Loucy (cell line): ENCODE data around the gene PRDM10.

Source experiments
- H2AFZ ChIP-seq: fragments of 200-600 bp; sonication (generic); 2 replicates; pipeline ENCODE4 v1.6.0; 2016; ENCODE audit warnings: antibody characterized with exemption, mild to moderate bottlenecking, low read length, moderate library complexity
- H3F3A ChIP-seq: fragments of 200-600 bp; 2 replicates; pipeline ENCODE4 v1.6.0; 2016; ENCODE audit warnings: antibody characterized with exemption, low read depth, mild to moderate bottlenecking
- H3K27me3 ChIP-seq: fragments of 200-600 bp; sonication (generic); 2 replicates; pipeline ENCODE4 v1.6.1; 2014; ENCODE audit warnings: low read length, mild to moderate bottlenecking; ENCODE audit not compliant: insufficient read depth, poor library complexity, severe bottlenecking
- H3K36me3 ChIP-seq: fragments of 200-600 bp; sonication (generic); 2 replicates; pipeline ENCODE4 v1.6.1; 2016; ENCODE audit warnings: low read length; ENCODE audit not compliant: insufficient read depth
- H3K4me1 ChIP-seq: fragments of 200-600 bp; sonication (generic); 2 replicates; pipeline ENCODE4 v1.5.1; 2014; ENCODE audit warnings: low read length, mild to moderate bottlenecking; ENCODE audit not compliant: insufficient read depth, poor library complexity, severe bottlenecking
- H3K4me2 ChIP-seq: fragments of 200-600 bp; sonication (generic); 2 replicates; pipeline ENCODE4 v1.6.0; 2014; ENCODE audit warnings: antibody characterized with exemption, low read length, low read depth, mild to moderate bottlenecking; ENCODE audit not compliant: poor library complexity, severe bottlenecking
- H3K4me3 ChIP-seq: fragments of 200-600 bp; sonication (generic); 2 replicates; pipeline ENCODE4 v1.5.1; 2014; ENCODE audit warnings: low read length, mild to moderate bottlenecking, mixed read lengths; ENCODE audit not compliant: poor library complexity, severe bottlenecking
- H3K79me2 ChIP-seq: fragments of 200-600 bp; sonication (generic); 2 replicates; pipeline ENCODE4 v1.6.1; 2014; ENCODE audit warnings: low read length; ENCODE audit not compliant: insufficient read depth
- H3K9ac ChIP-seq: fragments of 200-600 bp; sonication (generic); 2 replicates; pipeline ENCODE4 v1.6.0; 2014; ENCODE audit warnings: mild to moderate bottlenecking, low read depth, low read length, moderate library complexity; ENCODE audit not compliant: poor library complexity, severe bottlenecking
- H3K9me2 ChIP-seq: fragments of 200-600 bp; sonication (generic); replicated peaks from 2 replicates; pipeline ENCODE4 v1.6.1; 2016; ENCODE audit warnings: low read depth, low read length, mixed read lengths
- H3K9me3 ChIP-seq: fragments of 200-600 bp; sonication (generic); 2 replicates; pipeline ENCODE4 v1.6.1; 2014; ENCODE audit warnings: mild to moderate bottlenecking, antibody characterized with exemption, low read length, low read depth; ENCODE audit not compliant: insufficient read depth
- H4K20me1 ChIP-seq: fragments of 200-600 bp; sonication (generic); 2 replicates; pipeline ENCODE4 v1.6.0; 2014; ENCODE audit warnings: antibody characterized with exemption, low read length, mild to moderate bottlenecking; ENCODE audit not compliant: insufficient read depth, poor library complexity, severe bottlenecking
- CTCF ChIP-seq: fragments of 200-600 bp; sonication (generic); conservative IDR thresholded peaks from 2 replicates; pipeline ENCODE4 v1.5.1; 2014; ENCODE audit warnings: mild to moderate bottlenecking, antibody characterized with exemption, low read length
- EZH2phosphoT487 ChIP-seq: fragments of 200-600 bp; IDR thresholded peaks from 2 replicates; pipeline ENCODE4 v1.6.1; 2018; ENCODE audit warnings: antibody characterized with exemption, mild to moderate bottlenecking, moderate library complexity, borderline replicate concordance

The PRDM10 gene

GRCh38 chr11:129937592-129938238 lies 64.9 kb downstream of the PRDM10 start:
- Histone ChIP-seq H3K9ac (no peak overlapping the region), H3K9me2 (no peaks in the 10 kb centered on the region), H3K4me1 (no peaks in the 10 kb centered on the region), H2AFZ (no peak overlapping the region), H3K27me3 (no peaks in the 10 kb centered on the region), H3F3A (no peaks in the 10 kb centered on the region), H3K9me3 (no peaks in the 10 kb centered on the region), H4K20me1 (no peaks in the 10 kb centered on the region), H3K4me2 (no peak overlapping the region), H3K79me2 (no peaks in the 10 kb centered on the region), H3K4me3 (no peak overlapping the region), H3K36me3 (peaks cover 8% of the 10 kb centered on the region; the same call in 1 of the 2 replicates)
- no peak for TF ChIP-seq CTCF
- no peak for TF ChIP-seq EZH2phosphoT487

- Histone ChIP-seq H3K79me2 (no peaks in the 10 kb centered on the region), H3F3A (no peaks in the 10 kb centered on the region), H3K27me3 (no peaks in the 10 kb centered on the region), H4K20me1 (no peaks in the 10 kb centered on the region), H3K9ac (no peak overlapping the region), H3K9me3 (no peaks in the 10 kb centered on the region), H3K4me2 (no peak overlapping the region), H2AFZ (no peak overlapping the region), H3K36me3 (no peaks in the 10 kb centered on the region), H3K9me2 (no peaks in the 10 kb centered on the region), H3K4me1 (no peaks in the 10 kb centered on the region), H3K4me3 (no peak overlapping the region)
- no peak for TF ChIP-seq CTCF
- TF ChIP-seq EZH2phosphoT487: no peak
Measured at GRCh38 chr11:129935723-129936122, 66.9 kb downstream of the PRDM10 start.

GRCh38 chr11:129933891-129934290 lies 68.7 kb downstream of the PRDM10 start:
- no peaks in the 10 kb centered on the region for H3K9me3 ChIP-seq
- TF ChIP-seq EZH2phosphoT487: no peak
- no peaks in the 10 kb centered on the region for H3K36me3 ChIP-seq
- H3F3A ChIP-seq: no peaks in the 10 kb centered on the region
- H3K4me2 ChIP-seq: no peak overlapping the region
- H4K20me1 ChIP-seq: no peaks in the 10 kb centered on the region
- H3K27me3 ChIP-seq: no peaks in the 10 kb centered on the region
- H3K4me3 ChIP-seq: no peak overlapping the region
- H3K9ac ChIP-seq: no peak overlapping the region
- no peaks in the 10 kb centered on the region for H3K4me1 ChIP-seq
- no peaks in the 10 kb centered on the region for H3K79me2 ChIP-seq
- H2AFZ ChIP-seq: no peak overlapping the region
- H3K9me2 ChIP-seq: no peaks in the 10 kb centered on the region

DNA sequence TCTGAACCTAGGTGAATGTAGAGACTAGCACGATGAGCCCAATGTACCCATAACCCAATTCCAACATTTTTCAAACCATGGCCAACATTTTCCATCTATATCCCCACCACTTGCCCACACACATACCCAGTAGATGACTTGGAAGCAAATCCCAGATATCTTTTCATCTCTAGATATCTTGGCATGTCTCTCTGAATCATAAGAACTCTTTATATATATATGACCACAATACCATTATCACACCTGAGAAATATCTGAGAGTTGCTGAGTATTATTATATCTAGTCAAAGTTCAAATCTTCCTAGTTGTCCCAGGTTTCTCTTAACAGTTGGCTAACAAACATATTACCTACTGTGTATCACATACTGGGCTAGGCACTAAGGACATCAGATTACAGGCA lies 69.4 kb downstream of the PRDM10 start:
- Histone ChIP-seq H3K9me3 (no peaks in the 10 kb centered on the region), H3K79me2 (no peaks in the 10 kb centered on the region), H3K27me3 (no peaks in the 10 kb centered on the region), H3F3A (no peaks in the 10 kb centered on the region), H3K4me1 (no peaks in the 10 kb centered on the region), H3K9me2 (no peaks in the 10 kb centered on the region), H3K36me3 (no peaks in the 10 kb centered on the region), H3K9ac (no peak overlapping the region), H2AFZ (no peak overlapping the region), H3K4me2 (no peak overlapping the region), H3K4me3 (no peak overlapping the region), H4K20me1 (no peaks in the 10 kb centered on the region)
- TF ChIP-seq CTCF (no peak), EZH2phosphoT487 (no peak)
